Heart left ventricle (tissue), 13 donors: Measurements from ENCODE around the gene DPYSL4.

Experiments used
- CTCF ChIP-seq, 12 donors: fragments of 200-600 bp; sonication (generic) in 4 of 12; IDR thresholded peaks; one replicate each; pipeline versions ENCODE4 v1.5.0 to v1.8.0; 2018 to 2022; ENCODE audit warnings: antibody characterized with exemption in 12 of 12, mild to moderate bottlenecking in 5 of 12
- POLR2A ChIP-seq, 2 donors: fragments of 450-650 bp; IDR thresholded peaks; one replicate each; pipeline ENCODE4 v1.6.1; 2017; ENCODE audit warnings: antibody characterized with exemption in 2 of 2, mild to moderate bottlenecking in 2 of 2, moderate library complexity in 2 of 2
- donor health status: ischemic (EF 13 %, LVEDD 7.1; RV severe dilation, severe dysfunction).
- donor health status: DM: no; HTN: yes; CAD: no.
- donor health status: DM: no; HTN: no; CAD: no.
- donor health status: ischemic (EF 25% LVEDD 6.9; RV normal size, moderate dysfunction).
- donor health status: ischemic (EF 25% LVEDD 5.7; RV mildly dilated, moderate dysfunction).
- donor health status: ischemic (EF 35%, LVEDD 5.7; RV mildly dilated, moderate dysfunction).
- donor health status: nonischemic (EF 11% LVEDD 7.7; RV severe dilation, severe dysfunction).
- donor health status: DM: yes; HTN: yes; CAD: no.
- donor health status: PGD.
- donor health status: ischemic (EF 29% LVEDD 5.4; RV normal size, mild dysfunction).
- donor health status: nonischemic (EF 23%, LVEDD 6.1; RV moderate dilation, normal function).

DNA sequence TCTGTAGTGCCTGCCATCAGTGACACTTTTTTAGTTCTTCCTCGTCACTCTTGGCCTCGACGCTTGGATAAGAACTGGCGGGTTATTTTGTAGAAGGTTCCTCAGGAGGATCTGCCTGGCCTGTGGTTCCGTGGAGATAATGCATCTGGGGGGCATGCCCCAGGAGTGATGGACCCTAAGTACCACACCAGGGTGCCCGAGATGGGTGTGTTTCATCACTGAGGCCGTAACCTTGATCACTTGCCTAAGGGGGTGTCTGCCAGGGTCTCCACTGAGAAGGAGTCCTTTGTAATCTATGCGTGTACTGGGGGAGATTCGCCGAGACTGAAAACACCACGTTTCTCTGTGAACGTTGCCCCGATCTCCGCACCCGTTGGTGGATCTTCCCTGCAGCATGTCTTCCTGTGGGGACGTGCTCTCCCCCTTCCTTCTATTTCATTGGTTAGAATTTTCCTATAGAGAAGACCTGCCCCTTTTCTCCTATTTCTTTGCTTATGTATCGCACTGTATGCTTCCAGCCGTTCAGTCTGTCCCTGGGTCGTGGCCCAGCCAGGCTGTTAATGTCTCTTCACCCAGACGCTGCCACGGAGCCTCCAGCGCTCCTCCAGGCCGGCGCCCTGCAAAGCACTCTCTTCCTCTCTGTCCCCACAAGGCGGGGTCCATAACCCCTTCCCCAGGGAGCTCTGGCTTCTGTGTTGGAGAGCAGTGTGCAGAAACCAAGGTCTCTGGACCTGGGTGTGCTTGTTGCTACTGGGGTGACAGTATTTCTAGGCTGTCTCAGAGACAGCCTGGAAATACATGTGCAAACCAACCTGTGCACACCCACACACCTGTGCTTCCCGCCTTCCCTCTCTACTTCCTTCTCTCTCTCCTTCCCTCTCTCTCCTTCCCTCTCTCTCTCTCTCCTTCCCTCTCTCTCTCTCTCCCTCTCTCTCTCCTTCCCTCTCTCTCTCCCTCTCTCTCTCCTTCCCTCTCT lies 14.4 kb upstream of the DPYSL4 start:
- TF ChIP-seq CTCF (IDR thresholded peaks at IDR 0.05): no peak
- no peak for TF ChIP-seq POLR2A (IDR thresholded peaks at IDR 0.05)
